ENCODE measurements around the gene VPS13D. TPM values are rescaled to one million over a fixed set of nuclear protein-coding genes. Genes with fewer than 3 reads are reported as not detected.

VPS13D gene
- total RNA-seq, 1 experiment from 2014 or later: 29.0 TPM

- CTCF ChIA-PET: interaction anchor here (0.9 to 17.1 kb wide), 3 partner anchors 41 to 96 kb away, joined by 3 to 325 read pairs (median 4); no protein-coding TSS in a partner anchor
- H3K27ac Mint-ChIP-seq: no peak overlapping the region
- H3K4me1 Mint-ChIP-seq: peaks cover 38% of the 10 kb centered on the region
- DNase-seq (ENCODE audit: low spot score) (no peak), ATAC-seq (no peak)
- no peak for TF ChIP-seq E2F1 (CRISPR knock-in tag; IDR thresholded peaks at IDR 0.05)
- TF ChIP-seq USF1 (CRISPR knock-in tag; IDR thresholded peaks at IDR 0.05): no peak
- no peak for TF ChIP-seq ZNF138 (CRISPR knock-in tag; conservative IDR thresholded peaks at IDR 0.05)
- TF ChIP-seq ETV6 (CRISPR knock-in tag; IDR thresholded peaks at IDR 0.05): no peak
- no peak for TF ChIP-seq TEAD4 (CRISPR knock-in tag; IDR thresholded peaks at IDR 0.05)
- POLR2A ChIA-PET: no interaction called here
- H3K9me3 Mint-ChIP-seq: no peaks in the 10 kb centered on the region
- H3K36me3 Mint-ChIP-seq: no peaks in the 10 kb centered on the region
- H3K27me3 Mint-ChIP-seq (ENCODE audit: low read depth): no peaks in the 10 kb centered on the region
- no peak overlapping the region for H3K4me3 Mint-ChIP-seq
Observed at GRCh38 chr1:12202577-12202976, 27.3 kb upstream of the VPS13D start.

GRCh38 chr1:12203216-12204007, 26.4 kb upstream of the VPS13D start:
- Mint-ChIP-seq H3K4me3 (no peak overlapping the region), H3K36me3 (no peaks in the 10 kb centered on the region), H3K4me1 (peaks cover 44% of the 10 kb centered on the region), H3K27me3 (ENCODE audit: low read depth) (no peaks in the 10 kb centered on the region), H3K9me3 (no peaks in the 10 kb centered on the region), H3K27ac (no peak overlapping the region)
- DNase-seq (ENCODE audit: low spot score): no peak
- CTCF ChIA-PET: interaction anchor here (0.8 to 17.1 kb wide), 5 partner anchors 23 to 124 kb away, joined by 3 to 325 read pairs (median 3); no protein-coding TSS in a partner anchor
- ATAC-seq: no peak
- TF ChIP-seq ARID4B (CRISPR knock-in tag; IDR thresholded peaks at IDR 0.05; ENCODE audit: borderline replicate concordance) (no peak), ZNF512 (CRISPR knock-in tag; IDR thresholded peaks at IDR 0.05; ENCODE audit: borderline replicate concordance) (no peak), MXD4 (CRISPR knock-in tag; IDR thresholded peaks at IDR 0.05; ENCODE audit: borderline replicate concordance) (no peak), ZNF396 (CRISPR knock-in tag; IDR thresholded peaks at IDR 0.05; ENCODE audit: borderline replicate concordance) (no peak), TEAD4 (CRISPR knock-in tag; IDR thresholded peaks at IDR 0.05) (no peak), NR2C2 (CRISPR knock-in tag; IDR thresholded peaks at IDR 0.05) (no peak), SP1 (CRISPR knock-in tag; conservative IDR thresholded peaks at IDR 0.05) (no peak), OVOL2 (CRISPR knock-in tag; IDR thresholded peaks at IDR 0.05; ENCODE audit: borderline replicate concordance) (no peak), KAT7 (CRISPR knock-in tag; IDR thresholded peaks at IDR 0.05; ENCODE audit: borderline replicate concordance) (no peak), ATF6 (CRISPR knock-in tag; IDR thresholded peaks at IDR 0.05) (no peak), MAX (CRISPR knock-in tag; IDR thresholded peaks at IDR 0.05) (no peak), ZNF281 (CRISPR knock-in tag; IDR thresholded peaks at IDR 0.05) (no peak), E2F4 (CRISPR knock-in tag; IDR thresholded peaks at IDR 0.05; ENCODE audit: borderline replicate concordance, low read depth) (no peak), GABPB1 (CRISPR knock-in tag; IDR thresholded peaks at IDR 0.05) (no peak)
- POLR2A ChIA-PET: no interaction called here

Measured in WTC11 (cell line).